ENCODE results near the gene RAB11B.

Gene RAB11B

GRCh38 chr19:8396563-8397203 lies 6.5 kb downstream of the RAB11B start:
- no peak overlapping the region for H3K4me3 ChIP-seq (ENCODE audit: low read depth, low read length)
- TF ChIP-seq, protein P1, sequence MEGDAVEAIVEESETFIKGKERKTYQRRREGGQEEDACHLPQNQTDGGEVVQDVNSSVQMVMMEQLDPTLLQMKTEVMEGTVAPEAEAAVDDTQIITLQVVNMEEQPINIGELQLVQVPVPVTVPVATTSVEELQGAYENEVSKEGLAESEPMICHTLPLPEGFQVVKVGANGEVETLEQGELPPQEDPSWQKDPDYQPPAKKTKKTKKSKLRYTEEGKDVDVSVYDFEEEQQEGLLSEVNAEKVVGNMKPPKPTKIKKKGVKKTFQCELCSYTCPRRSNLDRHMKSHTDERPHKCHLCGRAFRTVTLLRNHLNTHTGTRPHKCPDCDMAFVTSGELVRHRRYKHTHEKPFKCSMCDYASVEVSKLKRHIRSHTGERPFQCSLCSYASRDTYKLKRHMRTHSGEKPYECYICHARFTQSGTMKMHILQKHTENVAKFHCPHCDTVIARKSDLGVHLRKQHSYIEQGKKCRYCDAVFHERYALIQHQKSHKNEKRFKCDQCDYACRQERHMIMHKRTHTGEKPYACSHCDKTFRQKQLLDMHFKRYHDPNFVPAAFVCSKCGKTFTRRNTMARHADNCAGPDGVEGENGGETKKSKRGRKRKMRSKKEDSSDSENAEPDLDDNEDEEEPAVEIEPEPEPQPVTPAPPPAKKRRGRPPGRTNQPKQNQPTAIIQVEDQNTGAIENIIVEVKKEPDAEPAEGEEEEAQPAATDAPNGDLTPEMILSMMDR (IDR thresholded peaks at IDR 0.05; ENCODE audit: low read depth, low read length): peak; percentile 55

GRCh38 chr19:8397271-8397670 lies 7.1 kb downstream of the RAB11B start:
- TF ChIP-seq, protein P1 (IDR thresholded peaks at IDR 0.05; ENCODE audit: low read depth, low read length): no peak
- no peak overlapping the region for H3K4me3 ChIP-seq (ENCODE audit: low read depth, low read length)

DNA sequence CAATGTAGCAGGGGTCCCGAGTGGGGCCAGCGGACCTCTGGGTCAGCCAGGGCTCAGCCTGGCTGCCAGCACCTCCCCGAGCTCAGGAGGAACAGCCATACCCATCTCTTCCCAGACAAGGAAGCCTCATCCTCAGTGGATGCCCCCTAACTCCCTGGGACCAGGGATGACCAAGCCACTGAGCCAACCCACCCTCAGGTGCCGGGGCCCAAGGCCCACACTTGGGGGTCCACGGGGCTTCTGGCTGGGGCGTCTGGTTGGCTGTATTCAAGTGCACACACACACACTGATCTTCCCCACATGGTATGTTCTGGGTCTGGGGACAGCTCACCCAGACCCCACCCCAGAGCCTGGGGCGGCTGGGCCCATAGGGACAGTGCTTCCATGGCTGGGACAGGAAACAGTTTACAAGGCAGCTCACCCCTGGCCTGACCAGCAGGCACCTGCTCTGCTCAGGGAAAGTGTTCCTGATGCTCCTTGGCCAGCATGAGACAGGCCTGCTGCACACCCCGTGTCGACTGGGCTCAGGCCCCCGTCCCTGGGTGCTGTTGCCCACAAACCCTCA lies 7.7 kb downstream of the RAB11B start:
- no peak overlapping the region for H3K4me3 ChIP-seq (ENCODE audit: low read depth, low read length)
- TF ChIP-seq, protein P1 (IDR thresholded peaks at IDR 0.05; ENCODE audit: low read depth, low read length): no peak

- TF ChIP-seq, protein P1 (IDR thresholded peaks at IDR 0.05; ENCODE audit: low read depth, low read length): no peak
- no peak overlapping the region for H3K4me3 ChIP-seq (ENCODE audit: low read depth, low read length)
These were observed 8.2 kb downstream of the RAB11B start for GRCh38 chr19:8398311-8398771.

- TF ChIP-seq, protein P1 (IDR thresholded peaks at IDR 0.05; ENCODE audit: low read depth, low read length): no peak
- no peak overlapping the region for H3K4me3 ChIP-seq (ENCODE audit: low read depth, low read length)
These were observed 9.6 kb downstream of the RAB11B start for GRCh38 chr19:8399681-8400188.

DNA sequence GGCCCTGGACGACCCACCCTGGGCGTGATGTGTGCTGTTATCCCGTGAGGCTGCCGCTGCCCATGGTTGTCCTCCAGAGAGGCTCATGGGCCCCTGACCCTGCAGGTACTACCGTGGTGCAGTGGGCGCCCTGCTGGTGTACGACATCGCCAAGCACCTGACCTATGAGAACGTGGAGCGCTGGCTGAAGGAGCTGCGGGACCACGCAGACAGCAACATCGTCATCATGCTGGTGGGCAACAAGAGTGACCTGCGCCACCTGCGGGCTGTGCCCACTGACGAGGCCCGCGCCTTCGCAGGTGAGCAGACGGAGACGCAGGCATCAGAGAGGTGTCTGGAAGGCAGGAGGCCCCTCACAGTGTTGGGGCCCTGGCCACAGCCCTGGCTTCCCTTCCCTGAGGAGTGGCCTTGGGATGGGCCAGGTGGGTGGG lies 11.8 kb downstream of the RAB11B start:
- no peak overlapping the region for H3K4me3 ChIP-seq (ENCODE audit: low read depth, low read length)
- TF ChIP-seq, protein P1 (IDR thresholded peaks at IDR 0.05; ENCODE audit: low read depth, low read length): no peak

DNA sequence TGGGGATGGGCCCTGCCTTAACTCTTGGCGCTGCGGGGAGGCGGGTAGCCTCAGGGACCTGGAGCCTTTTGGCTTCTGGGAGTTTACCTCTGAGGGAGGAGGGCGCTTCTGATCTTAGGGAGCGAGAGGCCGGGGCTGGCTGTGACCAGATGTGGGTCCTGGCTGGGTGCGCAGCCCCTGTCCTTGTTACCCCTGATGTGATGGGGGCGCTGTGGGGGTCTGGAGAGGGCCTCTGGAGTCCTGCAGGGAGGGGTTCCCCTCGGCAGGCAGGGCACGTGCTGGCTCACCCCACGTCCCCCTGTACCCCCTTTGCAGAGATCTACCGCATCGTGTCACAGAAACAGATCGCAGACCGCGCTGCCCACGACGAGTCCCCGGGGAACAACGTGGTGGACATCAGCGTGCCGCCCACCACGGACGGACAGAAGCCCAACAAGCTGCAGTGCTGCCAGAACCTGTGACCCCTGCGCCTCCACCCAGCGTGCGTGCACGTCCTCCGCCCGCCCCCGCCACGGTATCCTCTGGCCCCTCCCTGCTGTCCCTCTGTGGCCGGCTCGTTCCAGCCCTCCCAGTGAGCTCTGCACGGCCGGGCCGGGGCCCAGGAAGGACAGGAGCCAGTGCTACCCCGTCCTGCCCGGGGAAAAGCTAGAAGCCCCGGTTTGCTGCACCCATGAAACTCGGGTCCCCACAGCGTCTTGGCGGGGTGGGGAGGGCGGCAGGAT lies 13.1 kb downstream of the RAB11B start:
- H3K4me3 ChIP-seq (ENCODE audit: low read depth, low read length): no peak overlapping the region
- TF ChIP-seq, protein P1 (IDR thresholded peaks at IDR 0.05; ENCODE audit: low read depth, low read length): no peak

All from WI38 (cell line).